Activated CD4-positive, CD25-positive, alpha-beta regulatory T cell (primary cell): Measurements from ENCODE around the gene JOSD1.

Source experiments
- DNase-seq, 4 experiments: peaks; one replicate each; lab custom pipeline; 2025; lab: John Stamatoyannopoulos, UW

JOSD1 gene

DNA sequence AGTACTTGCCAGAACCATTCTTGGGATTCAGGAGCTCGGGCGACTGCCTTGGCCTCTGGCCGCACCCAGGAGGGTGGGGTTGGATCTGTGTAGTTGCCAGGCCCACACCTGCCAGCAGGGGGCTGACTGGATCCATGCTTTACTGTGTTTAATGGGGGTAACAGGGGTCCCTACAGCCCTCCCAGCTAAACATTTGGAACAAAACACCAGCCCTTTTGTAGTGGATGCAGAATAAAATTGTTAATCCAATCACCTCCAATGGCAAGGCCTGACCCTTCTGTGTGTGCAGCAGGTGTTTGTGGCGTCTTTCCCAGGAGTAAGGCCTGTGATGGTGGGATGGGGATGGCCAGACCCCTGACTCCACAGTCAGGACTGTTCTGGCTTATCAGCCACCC is 32.6 kb upstream of the JOSD1 start:
- DNase-seq: peak in 1 of 4 experiments; percentile 34

DNA sequence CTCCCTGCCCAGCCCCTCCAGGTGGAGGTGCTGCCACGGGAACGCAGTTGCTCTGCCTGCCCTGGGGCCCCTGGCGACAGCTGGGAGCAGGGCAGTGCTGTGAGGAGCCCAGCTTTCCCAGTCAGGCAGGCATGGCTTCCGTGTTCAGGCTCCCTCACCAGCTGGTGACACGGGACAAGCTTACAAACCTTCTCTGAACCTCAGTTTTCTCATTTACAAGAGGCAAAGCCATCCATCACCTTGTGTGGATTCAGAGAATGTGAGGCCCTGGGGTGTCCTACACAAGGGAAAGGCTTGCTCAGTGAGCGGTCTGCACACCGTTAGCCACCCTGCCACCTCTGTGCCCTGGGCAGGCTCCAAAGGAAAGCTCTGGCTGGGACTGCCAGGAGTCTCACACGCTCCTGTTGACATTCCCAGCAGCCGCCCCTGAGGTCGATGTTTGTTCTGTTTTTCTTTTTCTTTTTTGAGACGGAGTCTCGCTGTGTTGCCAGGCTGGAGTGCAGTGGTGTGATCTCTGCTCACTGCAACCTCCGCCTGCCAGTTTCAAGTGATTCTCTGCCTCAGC is 31.6 kb upstream of the JOSD1 start:
- DNase-seq: no peak

DNA sequence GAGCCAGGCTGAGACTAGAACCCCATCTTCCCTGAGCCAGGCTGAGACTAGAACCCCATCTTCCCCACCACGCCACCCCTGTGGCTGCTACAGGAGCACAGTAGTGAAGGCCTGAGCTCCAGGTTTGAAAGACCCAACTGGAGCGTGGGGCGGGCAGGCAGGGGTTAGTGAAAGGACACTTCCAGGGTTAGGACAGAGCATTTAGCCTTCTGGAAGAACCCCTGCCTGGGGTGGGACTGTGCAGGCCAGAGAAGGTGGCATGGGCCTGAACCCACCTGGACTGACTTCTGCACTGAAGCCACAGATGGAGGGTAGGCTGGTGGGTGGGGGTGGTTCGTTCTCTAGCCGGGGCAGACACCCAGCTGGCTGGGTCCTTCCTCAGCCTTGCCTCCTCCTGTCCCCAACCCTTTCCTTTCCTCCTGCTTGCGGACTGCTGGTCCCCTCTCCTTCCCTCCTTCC is 31.0 kb upstream of the JOSD1 start:
- DNase-seq: no peak

DNA sequence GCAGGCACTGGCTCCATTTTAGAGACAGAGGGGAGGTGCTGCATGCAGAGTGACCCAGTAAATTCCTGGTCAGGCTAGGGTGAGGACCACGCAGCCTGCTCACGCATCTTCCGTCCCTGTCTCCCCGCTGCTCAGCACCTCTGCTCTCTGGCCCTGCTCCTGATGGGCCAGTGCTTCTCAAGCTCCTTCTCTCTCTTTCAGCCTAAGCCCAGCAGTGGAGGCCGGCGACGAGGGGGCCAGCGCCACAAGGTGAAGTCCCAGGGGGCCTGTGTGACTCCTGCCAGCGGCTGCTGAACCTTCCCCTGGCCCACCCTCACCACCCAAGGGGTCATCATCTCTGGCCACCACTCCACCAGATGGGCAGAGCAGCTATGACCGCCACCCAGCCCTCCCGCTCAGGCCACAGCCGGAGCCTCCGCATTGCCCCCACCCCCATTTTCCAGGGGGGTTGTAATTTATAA is 29.7 kb upstream of the JOSD1 start:
- DNase-seq: no peak

DNA sequence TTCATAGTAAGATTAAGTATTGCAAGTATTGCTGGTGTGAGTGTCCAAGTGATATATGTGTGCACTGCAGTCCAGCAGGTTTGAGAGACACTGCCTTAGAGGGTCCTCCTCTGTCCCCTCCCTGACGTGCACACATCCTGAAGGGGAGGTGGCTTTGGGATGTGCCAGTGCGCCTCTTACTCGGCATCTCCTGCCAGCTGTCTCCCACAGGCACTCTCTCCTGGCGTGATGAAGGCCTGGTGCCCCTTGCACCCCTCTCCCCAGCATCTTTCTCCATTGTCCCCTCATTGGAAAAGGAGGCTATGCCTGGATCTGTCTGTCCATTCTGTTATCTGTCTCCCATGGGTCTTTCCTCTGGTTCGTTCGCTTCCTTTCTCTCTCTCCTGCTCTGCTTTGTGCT is 29.2 kb upstream of the JOSD1 start:
- no peak for DNase-seq

DNA sequence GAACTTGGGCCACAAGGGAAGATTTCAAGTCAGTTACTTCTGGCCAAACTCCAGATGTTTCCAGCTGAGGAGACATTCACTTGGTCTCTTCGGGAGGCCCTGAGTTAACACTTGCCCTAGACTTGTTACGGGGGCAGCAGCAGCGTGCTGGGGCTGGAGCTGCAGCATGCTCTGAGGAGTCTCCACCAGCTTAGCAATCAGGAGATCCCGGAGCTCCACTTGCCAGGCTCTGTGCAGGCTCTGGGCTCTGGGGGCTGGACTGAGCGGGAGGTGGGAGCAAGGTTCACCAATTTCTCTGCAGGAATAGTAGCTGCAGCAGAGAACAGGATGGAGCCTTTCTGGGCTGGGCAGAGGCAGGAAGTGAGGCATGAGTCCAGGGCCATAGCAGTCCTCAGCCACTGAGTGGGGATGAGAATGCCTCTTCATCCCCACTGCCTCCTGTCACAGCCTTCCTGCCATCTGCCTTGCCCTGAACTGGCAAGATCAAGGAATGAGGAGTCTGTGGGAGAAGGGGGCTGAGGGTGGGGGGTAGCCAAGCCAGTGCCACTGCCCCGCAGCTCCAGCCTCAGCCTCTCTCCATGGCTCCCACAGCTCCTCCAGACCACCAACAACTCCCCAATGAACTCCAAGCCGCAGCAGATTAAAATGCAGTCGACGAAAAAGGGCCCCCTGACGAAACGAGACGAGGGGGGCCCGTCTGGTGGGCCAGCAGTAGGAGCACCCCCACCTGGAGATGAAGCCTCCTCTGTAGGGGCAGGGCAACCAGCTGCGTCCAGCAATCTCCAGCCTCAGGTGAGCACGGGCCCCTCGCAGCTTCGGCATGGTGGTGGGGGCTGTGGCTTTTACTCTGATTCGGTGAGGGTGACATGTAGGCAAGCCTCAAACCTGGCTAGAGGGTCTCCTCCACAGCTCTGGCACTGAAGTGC is 28.4 kb upstream of the JOSD1 start:
- no peak for DNase-seq

DNA sequence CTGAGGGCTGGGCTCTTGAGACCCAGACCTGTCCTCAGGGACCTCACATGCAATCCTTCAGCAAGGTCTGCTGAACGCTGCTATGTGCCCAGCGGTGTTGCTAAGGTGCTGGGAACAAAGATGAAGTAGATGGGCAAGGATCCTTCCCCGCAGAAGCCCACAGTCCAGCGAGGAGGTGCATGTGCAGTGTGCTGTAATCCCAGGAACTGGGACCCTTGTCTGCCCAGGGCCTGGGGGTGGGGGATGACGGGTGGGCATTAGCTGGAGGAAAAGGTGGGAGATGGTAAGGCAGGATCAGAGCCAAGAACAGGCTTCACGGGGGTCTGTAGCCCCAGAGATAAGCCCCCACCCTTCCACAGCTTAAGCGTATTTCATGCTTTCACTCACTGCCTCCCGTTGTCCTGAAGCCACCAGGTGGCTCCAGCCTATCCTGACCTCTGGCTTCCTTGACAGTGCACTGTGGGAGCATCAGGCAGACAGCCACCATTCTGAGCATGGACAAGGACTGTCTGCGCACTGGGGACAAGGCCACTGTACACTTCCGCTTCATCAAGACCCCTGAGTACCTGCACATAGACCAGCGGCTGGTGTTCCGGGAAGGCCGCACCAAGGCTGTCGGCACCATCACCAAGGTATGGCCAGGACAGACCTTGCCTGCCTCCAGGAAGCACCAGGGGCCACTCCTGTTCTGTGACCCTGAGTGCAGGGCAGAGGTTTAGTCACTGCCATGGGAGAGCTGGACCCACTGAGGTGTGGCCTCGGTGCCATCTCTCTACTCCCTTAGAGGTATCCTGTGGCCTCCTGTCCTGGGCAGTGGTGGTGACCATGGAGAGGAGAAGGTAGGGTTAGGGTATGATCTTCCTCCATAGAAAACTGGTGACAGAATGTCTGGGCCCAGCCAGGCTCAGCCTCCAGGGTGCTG is 27.0 kb upstream of the JOSD1 start:
- no peak for DNase-seq

DNA sequence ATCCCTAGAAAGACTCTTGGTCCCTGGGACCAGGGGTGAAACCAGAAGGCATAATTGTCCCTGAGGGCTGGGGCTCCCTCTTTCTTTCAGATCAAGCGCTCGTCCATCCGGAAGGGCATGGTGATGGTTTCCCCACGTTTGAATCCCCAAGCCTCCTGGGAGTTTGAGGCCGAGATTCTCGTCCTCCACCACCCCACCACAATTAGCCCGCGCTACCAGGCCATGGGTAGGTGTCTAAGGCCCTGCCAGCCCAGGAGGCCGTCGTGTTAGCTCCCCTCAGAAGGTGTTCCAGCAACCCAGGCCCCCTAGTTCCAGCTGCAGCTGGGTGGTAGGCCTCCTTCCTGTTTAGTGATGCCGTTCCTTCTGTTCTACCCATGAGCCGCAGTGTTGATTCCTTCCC is 26.4 kb upstream of the JOSD1 start:
- no peak for DNase-seq

DNA sequence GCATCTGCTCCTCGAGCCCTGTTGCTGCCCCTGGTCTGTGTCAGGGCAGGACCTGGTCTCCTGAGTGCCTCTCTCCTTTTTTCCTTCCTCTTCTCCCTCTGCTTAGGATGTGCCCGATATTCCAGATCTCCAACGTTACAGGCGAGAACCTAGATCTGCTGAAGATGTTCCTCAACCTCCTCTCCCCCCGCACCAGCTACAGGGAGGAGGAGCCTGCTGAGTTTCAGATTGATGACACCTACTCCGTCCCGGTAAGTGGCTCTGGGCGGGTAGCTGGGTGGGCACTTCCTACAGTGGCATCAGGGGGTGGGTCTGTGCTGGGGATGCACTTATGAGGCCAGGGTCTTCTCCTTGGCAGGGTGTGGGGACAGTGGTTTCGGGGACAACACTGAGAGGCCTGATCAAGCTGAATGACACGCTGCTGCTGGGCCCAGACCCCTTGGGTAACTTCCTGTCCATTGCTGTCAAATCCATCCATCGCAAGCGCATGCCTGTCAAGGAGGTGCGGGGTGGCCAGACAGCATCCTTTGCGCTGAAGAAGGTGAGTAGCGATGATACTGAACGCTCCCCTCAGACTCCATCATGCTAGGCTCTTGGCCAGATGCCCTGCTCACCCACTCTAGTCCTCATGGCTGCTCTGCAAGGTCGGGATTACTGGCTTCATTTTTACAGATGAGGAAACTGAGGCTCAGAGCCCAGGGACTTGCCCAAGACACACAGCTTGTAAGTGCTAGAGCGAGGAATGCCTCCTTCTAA is 25.3 kb upstream of the JOSD1 start:
- DNase-seq: no peak

DNA sequence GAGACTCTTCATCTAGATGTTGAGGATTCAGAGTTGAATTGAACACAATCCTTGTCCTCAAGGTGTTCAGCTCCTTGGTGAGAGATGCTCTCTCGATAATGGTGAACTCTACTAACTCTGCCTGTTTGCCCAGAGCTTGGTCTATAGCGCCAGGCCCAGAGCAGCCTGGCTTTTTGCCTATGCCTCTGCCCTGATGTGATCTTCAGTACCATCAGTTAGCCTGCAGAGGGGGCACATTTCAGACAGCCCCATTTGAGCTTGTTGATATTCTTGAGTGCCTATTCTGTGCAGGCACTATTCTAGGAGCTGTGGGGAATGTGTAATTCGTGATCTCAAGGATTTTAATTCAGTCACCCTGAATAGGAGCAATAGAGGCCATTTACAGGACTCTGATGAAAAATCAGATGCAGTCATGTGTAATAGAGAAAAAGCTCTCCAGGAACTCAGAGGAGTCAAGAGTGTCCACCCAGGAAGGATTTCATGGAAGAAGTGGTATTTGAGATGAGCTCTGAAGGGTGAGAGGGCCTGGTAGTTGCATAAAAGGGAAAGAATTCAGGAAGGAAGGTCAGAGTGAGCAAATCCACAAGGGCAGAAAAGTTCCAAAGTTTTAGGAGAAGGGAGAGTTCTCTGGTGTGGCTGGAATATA is 24.3 kb upstream of the JOSD1 start:
- DNase-seq: no peak

DNA sequence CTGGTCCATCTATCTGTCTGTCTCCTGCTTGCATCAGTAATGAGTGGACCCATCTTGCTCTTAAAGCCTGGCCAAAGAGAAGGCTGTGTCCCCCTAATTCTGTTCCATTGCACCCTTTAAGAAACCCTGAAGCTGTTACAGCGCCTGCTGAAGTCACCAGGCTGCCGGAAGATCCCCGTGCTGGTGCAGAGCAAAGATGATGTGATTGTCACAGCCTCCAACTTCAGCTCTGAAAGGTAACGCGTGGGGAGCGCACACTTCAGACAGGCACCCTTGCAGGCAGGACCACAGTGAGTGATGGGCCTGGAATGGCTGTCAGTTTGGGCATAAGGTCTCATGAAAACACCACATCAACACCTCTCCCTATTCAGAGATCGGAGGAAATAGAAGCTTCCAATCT is 23.4 kb upstream of the JOSD1 start:
- DNase-seq: no peak

DNA sequence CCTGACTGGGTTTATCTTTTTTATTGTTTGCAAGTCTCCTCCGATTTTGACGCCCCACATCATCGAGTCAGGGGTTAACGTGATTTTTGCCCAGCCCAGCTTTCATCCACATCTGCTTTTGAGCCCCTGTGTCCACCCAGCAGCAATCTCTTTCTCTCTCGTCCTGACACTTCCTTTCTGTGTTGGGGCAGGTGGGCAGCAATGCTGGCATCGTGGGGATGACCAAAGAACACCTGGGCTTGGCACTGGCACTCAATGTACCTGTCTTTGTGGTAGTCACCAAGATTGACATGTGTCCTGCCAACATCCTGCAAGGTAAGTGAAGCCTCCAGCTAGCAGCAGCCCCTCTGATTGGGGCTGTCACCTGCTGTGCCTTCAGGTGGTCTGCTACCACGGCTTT is 20.8 kb upstream of the JOSD1 start:
- DNase-seq: no peak

DNA sequence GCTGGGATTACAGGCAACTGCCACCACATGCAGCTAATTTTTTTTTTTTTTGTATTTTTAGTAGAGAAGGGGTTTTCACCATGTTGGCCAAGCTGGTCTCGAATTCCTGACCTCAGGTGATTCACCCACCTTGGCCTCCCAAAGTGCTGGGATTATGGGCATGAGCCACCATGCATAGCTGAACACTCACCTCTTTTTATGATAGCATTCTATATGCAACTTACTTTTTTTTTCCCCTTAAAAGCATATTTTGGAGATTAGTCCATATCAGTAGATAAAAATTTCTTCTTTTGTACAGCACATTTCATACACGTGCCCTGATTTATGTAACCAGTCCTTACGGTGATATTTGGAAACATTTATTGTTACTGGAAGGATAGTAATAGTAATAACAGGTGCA is 19.6 kb upstream of the JOSD1 start:
- DNase-seq: no peak

DNA sequence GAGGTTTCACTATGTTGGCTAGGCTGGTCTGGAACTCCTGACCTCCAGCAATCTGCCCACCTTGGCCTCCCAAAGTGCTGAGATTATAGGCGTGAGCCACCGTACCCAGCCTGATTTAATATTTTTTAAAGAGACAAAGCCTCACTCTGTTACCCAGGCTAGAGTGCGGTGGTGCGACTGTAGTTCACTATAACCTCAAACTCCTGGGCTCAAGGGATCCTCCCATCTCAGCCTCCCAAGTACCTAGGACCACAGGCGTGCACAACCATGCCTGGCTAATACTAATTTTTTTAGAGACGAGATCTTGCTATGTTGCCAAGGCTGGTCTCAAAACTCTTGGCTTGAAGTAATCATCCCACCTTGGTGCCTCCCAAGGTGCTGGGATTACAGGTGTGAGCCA is 18.5 kb upstream of the JOSD1 start:
- no peak for DNase-seq

DNA sequence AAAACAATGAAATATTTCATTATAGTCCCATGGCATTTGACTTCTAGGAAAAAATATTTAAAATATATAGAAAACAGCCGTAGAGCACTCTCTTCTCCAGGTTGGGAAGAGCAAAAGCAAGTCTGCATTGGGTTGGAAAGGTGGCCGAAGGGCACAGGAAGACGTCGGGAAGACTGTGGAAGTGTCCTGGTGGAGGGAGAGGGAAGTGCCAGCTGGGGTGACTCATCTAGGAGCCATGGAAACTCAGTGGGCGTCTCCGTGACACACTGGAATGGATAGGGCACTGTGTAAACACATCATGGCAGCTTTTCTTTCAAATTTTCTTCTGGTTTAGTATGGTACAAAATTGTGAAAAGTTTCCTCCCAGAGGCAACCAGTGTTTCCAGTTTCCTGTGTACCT is 17.7 kb upstream of the JOSD1 start:
- DNase-seq: no peak

DNA sequence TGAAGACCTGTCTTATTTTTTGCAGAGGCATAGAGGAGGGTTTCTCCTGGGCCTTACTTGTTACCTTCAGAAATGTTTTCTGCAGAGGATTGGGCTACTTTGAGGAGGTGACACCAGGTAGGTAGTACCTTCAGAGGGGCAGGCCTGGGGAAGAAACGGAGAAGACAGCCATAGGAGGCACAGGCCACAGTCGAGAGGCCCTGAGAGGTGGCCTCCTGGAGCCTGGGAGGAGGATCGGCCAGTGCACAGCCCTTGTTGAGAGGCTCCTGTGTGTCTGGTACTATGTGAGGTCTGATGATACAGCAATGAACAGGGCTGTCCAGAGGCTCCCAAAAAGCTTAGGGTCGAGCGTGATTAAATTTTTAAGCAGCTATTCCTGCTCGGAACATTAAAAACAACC is 16.5 kb upstream of the JOSD1 start:
- DNase-seq: no peak

DNA sequence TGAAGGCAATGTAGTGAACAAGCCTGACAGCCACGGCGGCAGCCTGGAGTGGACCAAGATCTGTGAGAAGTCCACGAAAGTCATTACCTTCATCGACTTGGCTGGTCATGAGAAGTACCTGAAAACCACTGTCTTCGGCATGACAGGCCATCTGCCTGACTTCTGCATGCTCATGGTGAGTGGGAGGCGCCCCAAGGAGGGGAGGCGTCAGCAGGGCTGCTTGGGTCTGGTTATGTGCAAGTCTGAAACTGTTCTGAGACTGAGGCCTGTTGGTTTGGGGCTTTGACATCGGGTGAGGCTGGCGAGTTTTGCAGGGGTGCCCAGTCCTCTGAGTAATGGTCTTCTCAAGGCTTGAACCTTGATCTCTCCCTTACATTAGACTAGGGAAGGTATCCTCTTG is 16.1 kb upstream of the JOSD1 start:
- DNase-seq: no peak

DNA sequence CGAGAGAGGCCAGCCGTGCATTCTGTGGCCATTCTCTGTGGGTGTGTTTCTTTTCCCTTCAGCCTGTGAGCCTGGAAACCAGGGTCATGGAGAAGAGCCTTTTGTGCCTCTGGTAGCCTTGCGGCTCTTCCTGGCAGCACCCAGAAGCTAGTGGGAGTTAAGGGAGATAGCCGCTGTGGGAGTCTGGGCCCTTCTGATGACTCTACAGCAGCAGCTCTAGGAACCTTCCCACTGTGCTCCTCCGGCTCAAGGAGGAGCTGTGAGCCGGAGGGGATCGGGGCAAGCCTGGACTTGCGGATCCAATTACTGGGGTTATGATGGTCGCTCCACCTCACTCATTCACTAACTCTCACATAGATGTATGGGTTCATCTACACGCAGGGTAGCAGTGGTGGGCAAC is 15.5 kb upstream of the JOSD1 start:
- DNase-seq: no peak

DNA sequence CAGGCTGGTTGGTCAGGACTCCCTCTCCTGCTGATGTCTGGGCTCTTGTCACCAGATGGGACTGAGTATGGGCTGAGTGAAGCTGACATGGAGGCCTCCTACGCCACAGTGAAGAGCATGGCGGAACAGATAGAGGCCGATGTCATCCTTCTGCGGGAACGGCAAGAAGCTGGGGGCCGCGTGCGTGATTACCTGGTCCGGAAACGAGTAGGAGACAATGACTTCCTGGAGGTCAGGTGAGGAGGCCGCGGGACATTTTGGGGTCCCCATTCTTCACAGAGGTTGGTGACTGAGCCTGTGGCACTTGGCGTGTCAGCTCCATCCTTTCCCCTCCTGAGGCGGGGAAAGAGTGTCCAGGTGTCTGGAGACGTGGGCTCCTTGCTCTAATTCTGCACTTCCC is 15.1 kb upstream of the JOSD1 start:
- no peak for DNase-seq

DNA sequence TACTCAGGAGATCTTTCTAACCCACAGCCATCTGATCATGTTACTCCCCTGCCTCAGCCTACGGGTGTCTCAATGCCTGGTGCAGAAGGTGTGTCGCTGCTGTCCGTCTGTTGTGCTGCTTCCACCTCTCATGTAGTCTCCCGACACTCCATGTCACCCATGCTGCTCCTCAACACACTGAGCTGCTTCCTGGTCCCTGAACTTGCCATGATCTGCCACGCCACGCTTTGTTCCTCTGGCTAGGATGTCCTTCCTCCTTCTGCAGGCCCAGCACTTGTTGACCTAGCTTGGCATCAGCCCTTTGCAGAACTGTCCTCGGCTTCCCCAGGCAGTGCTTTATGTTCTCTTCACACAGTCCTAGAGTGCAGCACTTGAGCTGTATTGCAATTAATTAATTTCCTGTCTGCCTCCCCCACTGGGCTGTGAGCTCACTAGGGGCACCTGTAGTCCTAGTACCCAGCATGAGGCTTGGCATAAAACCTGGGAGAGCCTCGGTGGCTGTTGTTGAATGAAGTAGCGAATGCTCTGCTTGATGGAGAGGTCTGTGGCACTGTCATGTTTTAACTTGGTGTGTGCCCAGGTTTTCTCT is 14.5 kb upstream of the JOSD1 start:
- DNase-seq: no peak

DNA sequence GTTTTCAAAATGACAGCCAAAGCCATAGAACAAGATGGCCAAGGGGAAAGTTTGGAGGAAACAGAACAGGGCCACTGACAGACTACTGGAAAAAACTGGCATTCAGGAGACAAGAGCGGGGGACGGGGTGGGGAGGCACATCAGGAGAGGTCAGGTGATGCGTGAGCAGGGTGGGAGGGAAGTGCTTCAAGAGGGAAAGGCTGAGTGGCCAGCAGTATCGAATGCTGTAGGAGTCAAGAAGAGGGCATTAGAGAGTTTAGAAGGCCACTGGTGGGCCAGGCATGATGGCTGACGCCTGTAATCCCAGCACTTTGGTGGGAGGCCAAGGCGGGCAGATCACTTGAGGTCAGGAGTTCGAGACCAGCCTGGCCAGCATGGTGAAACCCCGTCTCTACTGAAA is 13.2 kb upstream of the JOSD1 start:
- DNase-seq: no peak
